HG03025 (cell line): ENCODE data around the gene FANCG.

Experiments
- ATAC-seq: cut with Tn5 transposase; IDR thresholded peaks from one replicate; pipeline ENCODE4 v1.9.1; 2021; ENCODE audit warnings: mild to moderate bottlenecking, moderate library complexity; ENCODE audit not compliant: unreplicated experiment, low FRiP score

The FANCG gene

GRCh38 chr9:35027374-35027773, 52.4 kb downstream of the FANCG start:
- ATAC-seq, result no peak

GRCh38 chr9:35026671-35027070, 53.1 kb downstream of the FANCG start:
- ATAC-seq, result no peak
